IMR-90 (cell line): ENCODE results near the gene ZNF316. TPM values are rescaled to one million over a fixed set of nuclear protein-coding genes. Genes with fewer than 3 reads are reported as not detected.

Experiments
- ATAC-seq: fragments of 200-7000 bp; cut with Tn5 transposase; 2 replicates; pipeline ENCODE4 v1.9.1; 2020; ENCODE audit warnings: low read depth, mild to moderate bottlenecking, moderate library complexity
- BruUV-seq: library from RNA; stranded (reverse); fragments of 400-500 nt; replicated peaks from 2 replicates; lab custom pipeline; 2021; lab: Mats Ljungman, UMichigan
- CTCF ChIA-PET: fragments of 300-600 bp; formaldehyde crosslinking; extraction: SDS; loops from one replicate; lab custom pipeline; 2021; ENCODE audit warnings: antibody characterized with exemption; lab: Yijun Ruan, JAX
- POLR2A ChIA-PET: fragments of 300-600 bp; sonication (Branson Sonifier 250); formaldehyde crosslinking; loops from one replicate; lab custom pipeline; 2022; ENCODE audit warnings: antibody characterized with exemption; ENCODE audit not compliant: unreplicated experiment; lab: Charles Lee
- DNase-seq: peaks from one replicate; pipeline ENCODE4 v3.0.0; 2013
- H2AFZ ChIP-seq: replicated peaks from 2 replicates; pipeline ENCODE3; 2013; ENCODE audit warnings: low read length, mild to moderate bottlenecking; ENCODE audit not compliant: poor library complexity
- H2AK5ac ChIP-seq: 2 replicates; pipeline ENCODE4 v1.6.1; 2013; ENCODE audit warnings: low read depth, low read length, inconsistent platforms
- H2AK9ac ChIP-seq: replicated peaks from 2 replicates; pipeline ENCODE3; 2013; ENCODE audit warnings: mild to moderate bottlenecking, low read depth, low read length, moderate library complexity; ENCODE audit not compliant: poor library complexity
- H2BK120ac ChIP-seq: 2 replicates; pipeline ENCODE4 v1.6.1; 2013; ENCODE audit warnings: low read depth, low read length, inconsistent platforms
- H2BK15ac ChIP-seq: 3 replicates; pipeline ENCODE4 v1.6.1; 2013; ENCODE audit warnings: low read depth, low read length, inconsistent platforms
- H2BK20ac ChIP-seq: 2 replicates; pipeline ENCODE4 v1.6.1; 2013; ENCODE audit warnings: low read depth, mild to moderate bottlenecking, inconsistent platforms, low read length, moderate library complexity
- H2BK5ac ChIP-seq: 2 replicates; pipeline ENCODE4 v1.6.1; 2013; ENCODE audit warnings: mild to moderate bottlenecking, low read depth, low read length, inconsistent platforms; ENCODE audit not compliant: poor library complexity, severe bottlenecking
- H3K14ac ChIP-seq: replicated peaks from 2 replicates; pipeline ENCODE4 v1.6.1; 2013; ENCODE audit warnings: low read depth, low read length, inconsistent platforms
- H3K18ac ChIP-seq: 2 replicates; pipeline ENCODE4 v1.6.1; 2013; ENCODE audit warnings: low read depth, low read length, control low read depth
- H3K23ac ChIP-seq: 2 replicates; pipeline ENCODE4 v1.6.1; 2013; ENCODE audit warnings: low read depth, low read length, inconsistent platforms
- H3K27ac ChIP-seq: 2 replicates; pipeline ENCODE4 v1.5.1; 2013; ENCODE audit warnings: mild to moderate bottlenecking, control low read depth, low read length; ENCODE audit not compliant: insufficient read depth
- H3K27me3 ChIP-seq: 2 replicates; pipeline ENCODE4 v1.6.1; 2013; ENCODE audit warnings: low read length; ENCODE audit not compliant: control insufficient read depth, insufficient read depth
- H3K36me3 ChIP-seq: 2 replicates; pipeline ENCODE4 v1.6.1; 2013; ENCODE audit warnings: low read length, mixed read lengths; ENCODE audit not compliant: control insufficient read depth, insufficient read depth
- H3K4ac ChIP-seq: 2 replicates; pipeline ENCODE4 v1.6.1; 2013; ENCODE audit warnings: low read depth, low read length, inconsistent platforms
- H3K4me1 ChIP-seq: 2 replicates; pipeline ENCODE4 v1.6.1; 2013; ENCODE audit warnings: low read length, mixed read lengths; ENCODE audit not compliant: control insufficient read depth, insufficient read depth
- H3K4me2 ChIP-seq: 2 replicates; pipeline ENCODE4 v1.6.1; 2013; ENCODE audit warnings: low read depth, mild to moderate bottlenecking, control low read depth, low read length, moderate library complexity
- H3K4me3 ChIP-seq: 2 replicates; pipeline ENCODE4 v1.5.1; 2013; ENCODE audit warnings: low read depth, mild to moderate bottlenecking, control low read depth, low read length, moderate library complexity; ENCODE audit not compliant: insufficient read depth
- H3K56ac ChIP-seq: 2 replicates; pipeline ENCODE4 v1.6.1; 2013; ENCODE audit warnings: low read length, inconsistent platforms; ENCODE audit not compliant: insufficient read depth; ENCODE audit errors: extremely low read depth
- H3K79me1 ChIP-seq, 2 experiments: 2 replicates each; pipeline ENCODE4 v1.6.1; 2013; ENCODE audit warnings: low read length in 2 of 2, inconsistent platforms in 1 of 2, low read depth in 1 of 2
- H3K9ac ChIP-seq: 2 replicates; pipeline ENCODE4 v1.6.1; 2013; ENCODE audit warnings: low read depth, low read length, control low read depth
- H3K9me1 ChIP-seq: 2 replicates; pipeline ENCODE4 v1.6.1; 2013; ENCODE audit warnings: low read length, inconsistent platforms; ENCODE audit not compliant: insufficient read depth
- H3K9me3 ChIP-seq: 2 replicates; pipeline ENCODE4 v1.6.1; 2013; ENCODE audit warnings: low read length; ENCODE audit not compliant: control insufficient read depth, insufficient read depth
- H4K20me1 ChIP-seq: 2 replicates; pipeline ENCODE4 v1.6.1; 2013; ENCODE audit warnings: low read length, inconsistent platforms; ENCODE audit not compliant: insufficient read depth
- H4K5ac ChIP-seq: 2 replicates; pipeline ENCODE4 v1.6.1; 2013; ENCODE audit warnings: mild to moderate bottlenecking, low read depth, low read length, control low read depth
- H4K8ac ChIP-seq, 2 experiments: 2 replicates each; pipeline ENCODE4 v1.6.1; 2013; ENCODE audit warnings: low read depth in 2 of 2, low read length in 2 of 2, control low read depth in 1 of 2, inconsistent platforms in 1 of 2
- H4K91ac ChIP-seq: 2 replicates; pipeline ENCODE4 v1.6.1; 2013; ENCODE audit warnings: low read depth, low read length, inconsistent platforms; ENCODE audit not compliant: insufficient read depth
- FOS ChIP-seq: fragments of 150-350 bp; IDR thresholded peaks from 2 replicates; pipeline ENCODE4 v1.6.1; 2016; ENCODE audit warnings: low read depth, low read length
- RAD21 ChIP-seq: IDR thresholded peaks from 2 replicates; pipeline ENCODE4 v1.6.1; 2012; ENCODE audit warnings: low read length, improper control_type of control experiment
- RCOR1 ChIP-seq: IDR thresholded peaks from 2 replicates; pipeline ENCODE4 v1.6.1; 2012; ENCODE audit warnings: mild to moderate bottlenecking, low read length, improper control_type of control experiment; ENCODE audit not compliant: insufficient replicate concordance
- WGBS, 2 experiments: methylation state at CpG; one replicate each; pipeline versions ENCODE4 v1.1.5 to v1.1.7; 2013; ENCODE audit warnings: missing lambda C conversion rate in 2 of 2; ENCODE audit not compliant: insufficient read length in 1 of 2; ENCODE audit errors: extremely low coverage in 2 of 2; 5-methylcytosine and 5-hydroxymethylcytosine counted together
- dilution Hi-C: fragments of 300-500 bp; cut with HindIII; formaldehyde crosslinking; loops from one replicate; pipeline ENCODE4 v1.14.3; 2018; ENCODE audit warnings: low sequenced_read_pairs; ENCODE audit not compliant: unreplicated experiment
- in situ Hi-C: fragments of 300-500 bp; cut with MboI; formaldehyde crosslinking; loops from 3 replicates; pipeline ENCODE4 v1.14.3; 2019; ENCODE audit warnings: low sequenced_read_pairs, inconsistent platforms, mixed read lengths
- intact Hi-C: fragments of 100-400 bp; cut with micrococcal nuclease; formaldehyde crosslinking; loops from 2 replicates; pipeline ENCODE4 v1.10.0; 2022
- polyA plus RNA-seq, 3 experiments: library from polyadenylated mRNA; depleted of rRNA; stranded (reverse); fragments of >200 nt; gene quantifications; 2 replicates each; pipeline ENCODE4 v1.2.3, GENCODE V29; 2012; ENCODE audit warnings: low replicate concordance in 1 of 3
- total RNA-seq: library from RNA; depleted of rRNA; stranded (reverse); fragments of >200 nt; gene quantifications from 2 replicates; pipeline ENCODE4 v1.2.3, GENCODE V29; 2012
- TF ChIP-seq, protein P1 (sequence below): conservative IDR thresholded peaks from 2 replicates; pipeline ENCODE4 v1.5.1; 2012; ENCODE audit warnings: mild to moderate bottlenecking, low read depth, low read length, improper control_type of control experiment
- TF ChIP-seq, protein P2 (sequence below): fragments of 150-350 bp; IDR thresholded peaks from 2 replicates; pipeline ENCODE4 v1.6.1; 2017; ENCODE audit warnings: mild to moderate bottlenecking, antibody characterized with exemption, low read length, low read depth

ZNF316 gene
- total and polyA plus RNA-seq, 2 of the 4 experiments (the other 2 are of a cell fraction) = 3.2 to 7.2 TPM

DNA sequence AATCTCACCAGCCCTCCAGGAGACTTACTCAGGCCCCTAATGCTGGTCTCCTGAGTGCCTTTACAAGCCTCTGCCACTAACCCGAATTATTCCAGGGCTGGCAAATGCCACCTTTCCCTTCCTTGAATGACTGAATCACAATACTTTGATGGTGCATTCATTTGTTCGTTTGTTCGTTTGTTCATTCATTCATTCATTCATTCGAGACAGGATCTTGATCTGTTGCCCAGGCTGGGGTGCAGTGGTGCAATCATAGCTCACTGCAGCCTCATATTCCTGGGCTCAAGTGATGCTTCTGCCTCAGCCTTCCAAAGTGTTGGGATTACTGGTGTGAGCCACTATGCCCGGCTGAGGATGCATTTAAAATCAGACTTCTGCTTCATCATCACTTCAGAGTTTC lies 63.7 kb downstream of the ZNF316 start:
- Histone ChIP-seq H3K14ac (no peak overlapping the region), H2AK5ac (no peak overlapping the region), H3K9ac (no peak overlapping the region), H3K79me1 (peaks cover 46 to 55% of the 10 kb centered on the region in 2 experiments), H2BK120ac (no peak overlapping the region), H3K27me3 (no peaks in the 10 kb centered on the region), H2AK9ac (no peak overlapping the region), H2BK20ac (no peak overlapping the region), H3K23ac (no peak overlapping the region), H3K9me1 (no peaks in the 10 kb centered on the region), H3K18ac (no peak overlapping the region), H2BK5ac (no peak overlapping the region), H3K4me3 (no peak overlapping the region), H3K4ac (no peak overlapping the region), H2BK15ac (no peak overlapping the region), H4K20me1 (peaks cover 10% of the 10 kb centered on the region), H3K56ac (no peak overlapping the region), H4K8ac (no peak overlapping the region), H3K36me3 (peaks cover 73% of the 10 kb centered on the region), H4K5ac (no peak overlapping the region), H3K4me2 (no peak overlapping the region), H3K4me1 (no peaks in the 10 kb centered on the region), H4K91ac (no peak overlapping the region), H3K9me3 (peaks cover 74% of the 10 kb centered on the region), H3K27ac (no peak overlapping the region), H2AFZ (no peak overlapping the region)
- CTCF ChIA-PET = no interaction called here
- WGBS, 2 experiments = 87% methylated on average over 3 of the region's 5 CpGs; no CpG with 5 or more reads in 1 of the 2 experiments
- intact Hi-C loops (no loop called here), dilution Hi-C loops (no loop called here), in situ Hi-C loops (no loop called here)
- DNase-seq (no peak), ATAC-seq (no peak)
- POLR2A ChIA-PET = no interaction called here
- BruUV-seq = no TSS peak
- no peak for TF ChIP-seq RAD21
- TF ChIP-seq, protein P1, sequence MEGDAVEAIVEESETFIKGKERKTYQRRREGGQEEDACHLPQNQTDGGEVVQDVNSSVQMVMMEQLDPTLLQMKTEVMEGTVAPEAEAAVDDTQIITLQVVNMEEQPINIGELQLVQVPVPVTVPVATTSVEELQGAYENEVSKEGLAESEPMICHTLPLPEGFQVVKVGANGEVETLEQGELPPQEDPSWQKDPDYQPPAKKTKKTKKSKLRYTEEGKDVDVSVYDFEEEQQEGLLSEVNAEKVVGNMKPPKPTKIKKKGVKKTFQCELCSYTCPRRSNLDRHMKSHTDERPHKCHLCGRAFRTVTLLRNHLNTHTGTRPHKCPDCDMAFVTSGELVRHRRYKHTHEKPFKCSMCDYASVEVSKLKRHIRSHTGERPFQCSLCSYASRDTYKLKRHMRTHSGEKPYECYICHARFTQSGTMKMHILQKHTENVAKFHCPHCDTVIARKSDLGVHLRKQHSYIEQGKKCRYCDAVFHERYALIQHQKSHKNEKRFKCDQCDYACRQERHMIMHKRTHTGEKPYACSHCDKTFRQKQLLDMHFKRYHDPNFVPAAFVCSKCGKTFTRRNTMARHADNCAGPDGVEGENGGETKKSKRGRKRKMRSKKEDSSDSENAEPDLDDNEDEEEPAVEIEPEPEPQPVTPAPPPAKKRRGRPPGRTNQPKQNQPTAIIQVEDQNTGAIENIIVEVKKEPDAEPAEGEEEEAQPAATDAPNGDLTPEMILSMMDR = no peak
- no peak for TF ChIP-seq RCOR1
- no peak for TF ChIP-seq FOS
- TF ChIP-seq, protein P2, sequence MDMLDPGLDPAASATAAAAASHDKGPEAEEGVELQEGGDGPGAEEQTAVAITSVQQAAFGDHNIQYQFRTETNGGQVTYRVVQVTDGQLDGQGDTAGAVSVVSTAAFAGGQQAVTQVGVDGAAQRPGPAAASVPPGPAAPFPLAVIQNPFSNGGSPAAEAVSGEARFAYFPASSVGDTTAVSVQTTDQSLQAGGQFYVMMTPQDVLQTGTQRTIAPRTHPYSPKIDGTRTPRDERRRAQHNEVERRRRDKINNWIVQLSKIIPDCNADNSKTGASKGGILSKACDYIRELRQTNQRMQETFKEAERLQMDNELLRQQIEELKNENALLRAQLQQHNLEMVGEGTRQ = no peak
